Muscle layer of duodenum (tissue), 2 donors: ENCODE results near the gene RAD51B.
A peak's percentile ranks its signal among the peaks of the same experiment; 100 is the strongest.

Experiments used
- H3K27ac ChIP-seq: one replicate; pipeline ENCODE4 v1.7.0; 2013; ENCODE audit warnings: mild to moderate bottlenecking, low read length
- H3K27me3 ChIP-seq: one replicate; pipeline ENCODE4 v1.7.0; 2013; ENCODE audit warnings: low read depth, mild to moderate bottlenecking, control low read depth, low read length
- H3K36me3 ChIP-seq, 2 donors: one replicate each; pipeline ENCODE4 v1.7.0; 2013; ENCODE audit warnings: low read length in 2 of 2, control low read depth in 1 of 2, mild to moderate bottlenecking in 1 of 2; ENCODE audit not compliant: insufficient read depth in 2 of 2, control insufficient read depth in 1 of 2
- H3K4me1 ChIP-seq, 2 donors: one replicate each; pipeline ENCODE4 v1.7.0; 2013; ENCODE audit warnings: low read length in 2 of 2, mild to moderate bottlenecking in 2 of 2, control low read depth in 1 of 2, moderate library complexity in 1 of 2; ENCODE audit not compliant: insufficient read depth in 2 of 2, control insufficient read depth in 1 of 2
- H3K4me3 ChIP-seq, 2 donors: one replicate each; pipeline ENCODE4 v1.7.0; 2013; ENCODE audit warnings: low read length in 2 of 2, low read depth in 1 of 2, mild to moderate bottlenecking in 1 of 2
- H3K9me3 ChIP-seq, 2 donors: one replicate each; pipeline ENCODE4 v1.7.0; 2013; ENCODE audit warnings: low read length in 2 of 2, control low read depth in 1 of 2, mild to moderate bottlenecking in 1 of 2; ENCODE audit not compliant: control insufficient read depth in 1 of 2
- donor health status: healthy.

The RAD51B gene

GRCh38 chr14:68622856-68623255, 803.3 kb downstream of the RAD51B start:
- no peaks in the 10 kb centered on the region for H3K27me3 ChIP-seq
- H3K27ac ChIP-seq = no peak overlapping the region
- peaks cover 4 to 32% of the 10 kb centered on the region in 2 donors for H3K4me1 ChIP-seq
- H3K36me3 ChIP-seq = no peaks in the 10 kb centered on the region
- H3K9me3 ChIP-seq = peaks cover 2% of the 10 kb centered on the region in 2 donors
- no peak overlapping the region for H3K4me3 ChIP-seq

GRCh38 chr14:68623307-68623706, 803.7 kb downstream of the RAD51B start:
- H3K4me1 ChIP-seq = peaks cover 4 to 32% of the 10 kb centered on the region in 2 donors
- H3K9me3 ChIP-seq = no peaks in the 10 kb centered on the region
- no peaks in the 10 kb centered on the region for H3K36me3 ChIP-seq
- H3K27me3 ChIP-seq = no peaks in the 10 kb centered on the region
- no peak overlapping the region for H3K4me3 ChIP-seq
- no peak overlapping the region for H3K27ac ChIP-seq

GRCh38 chr14:68623826-68624225, 804.2 kb downstream of the RAD51B start:
- Histone ChIP-seq H3K4me3 (no peak overlapping the region), H3K36me3 (no peaks in the 10 kb centered on the region), H3K4me1 (peaks cover 4 to 32% of the 10 kb centered on the region in 2 donors), H3K27me3 (no peaks in the 10 kb centered on the region), H3K9me3 (no peaks in the 10 kb centered on the region), H3K27ac (no peak overlapping the region)

GRCh38 chr14:68624541-68625220, 805.1 kb downstream of the RAD51B start:
- H3K9me3 ChIP-seq = no peaks in the 10 kb centered on the region
- H3K4me1 ChIP-seq = peaks cover 4 to 37% of the 10 kb centered on the region in 2 donors
- no peak overlapping the region for H3K4me3 ChIP-seq
- H3K27me3 ChIP-seq = no peaks in the 10 kb centered on the region
- H3K36me3 ChIP-seq = no peaks in the 10 kb centered on the region
- no peak overlapping the region for H3K27ac ChIP-seq

GRCh38 chr14:68625366-68626090, 805.9 kb downstream of the RAD51B start:
- Histone ChIP-seq H3K27ac (no peak overlapping the region), H3K36me3 (no peaks in the 10 kb centered on the region), H3K27me3 (no peaks in the 10 kb centered on the region), H3K4me3 (no peak overlapping the region), H3K9me3 (no peaks in the 10 kb centered on the region), H3K4me1 (peaks cover 4 to 39% of the 10 kb centered on the region in 2 donors)

GRCh38 chr14:68626386-68626785, 806.8 kb downstream of the RAD51B start:
- Histone ChIP-seq H3K9me3 (no peaks in the 10 kb centered on the region), H3K27me3 (no peaks in the 10 kb centered on the region), H3K36me3 (no peaks in the 10 kb centered on the region), H3K27ac (no peak overlapping the region), H3K4me3 (no peak overlapping the region), H3K4me1 (peaks cover 4 to 32% of the 10 kb centered on the region in 2 donors)

- no peaks in the 10 kb centered on the region for H3K9me3 ChIP-seq
- no peaks in the 10 kb centered on the region for H3K27me3 ChIP-seq
- H3K36me3 ChIP-seq = no peaks in the 10 kb centered on the region
- no peak overlapping the region for H3K27ac ChIP-seq
- H3K4me1 ChIP-seq = peaks cover 4 to 32% of the 10 kb centered on the region in 2 donors
- H3K4me3 ChIP-seq = peak overlapping the region in 1 of 2 donors; percentile 46
These were observed 807.7 kb downstream of the RAD51B start for GRCh38 chr14:68627050-68627867.

- H3K27me3 ChIP-seq = no peaks in the 10 kb centered on the region
- peaks cover 5 to 35% of the 10 kb centered on the region in 2 donors for H3K4me1 ChIP-seq
- peak overlapping the region; percentile 43 to 46 for H3K4me3 ChIP-seq
- no peaks in the 10 kb centered on the region for H3K9me3 ChIP-seq
- H3K27ac ChIP-seq = peak overlapping the region; percentile 60
- H3K36me3 ChIP-seq = no peaks in the 10 kb centered on the region
These were observed 808.5 kb downstream of the RAD51B start for GRCh38 chr14:68627868-68628604.

- peak overlapping the region; percentile 68 for H3K27ac ChIP-seq
- H3K4me3 ChIP-seq = peak overlapping the region; percentile 37 to 46
- H3K9me3 ChIP-seq = no peaks in the 10 kb centered on the region
- H3K4me1 ChIP-seq = peaks cover 12 to 42% of the 10 kb centered on the region in 2 donors
- H3K36me3 ChIP-seq = no peaks in the 10 kb centered on the region
- H3K27me3 ChIP-seq = no peaks in the 10 kb centered on the region
These were observed 809.2 kb downstream of the RAD51B start for GRCh38 chr14:68628605-68629310.

- Histone ChIP-seq H3K4me3 (no peak overlapping the region), H3K27me3 (no peaks in the 10 kb centered on the region), H3K27ac (peak overlapping the region; percentile 68), H3K9me3 (no peaks in the 10 kb centered on the region), H3K4me1 (peaks cover 12 to 51% of the 10 kb centered on the region in 2 donors), H3K36me3 (no peaks in the 10 kb centered on the region)
These were observed 810.5 kb downstream of the RAD51B start for GRCh38 chr14:68630081-68630571.
